Activated T-helper 2 cell treated with anti-CD3 and anti-CD28 coated beads, Interferon-gamma antibody, Interleukin-2, Interleukin-4, amounts not matched to agents 10 μg/mL and 5 μg/mL and 100 μg/mL, durations not matched to agents 14 hours and 24 hours and 36 hours (primary cell): ENCODE data around the gene AFF3. TPM values are rescaled to one million over a fixed set of nuclear protein-coding genes. Genes with fewer than 3 reads are reported as not detected.

Experiments used
- DNase-seq: peaks from one replicate; pipeline ENCODE4 v3.0.0; 2021; ENCODE audit warnings: low spot score
- H3K27ac Mint-ChIP-seq: one replicate; pipeline ENCODE4 v1.8.0; 2021; ENCODE audit warnings: mixed read lengths
- H3K27me3 Mint-ChIP-seq: one replicate; pipeline ENCODE4 v1.8.0; 2021; ENCODE audit warnings: low read depth, mixed read lengths
- H3K36me3 Mint-ChIP-seq: one replicate; pipeline ENCODE4 v1.8.0; 2021; ENCODE audit warnings: low read depth, mixed read lengths
- H3K4me1 Mint-ChIP-seq: one replicate; pipeline ENCODE4 v1.8.0; 2021; ENCODE audit warnings: low read depth, mixed read lengths
- H3K4me3 Mint-ChIP-seq: one replicate; pipeline ENCODE4 v1.8.0; 2021; ENCODE audit warnings: low read depth, mild to moderate bottlenecking, moderate library complexity, mixed read lengths
- H3K9me3 Mint-ChIP-seq: one replicate; pipeline ENCODE4 v1.8.0; 2021; ENCODE audit warnings: mixed read lengths
- intact Hi-C: fragments of 100-400 bp; cut with micrococcal nuclease; formaldehyde crosslinking; loops from one replicate; pipeline ENCODE4 v1.15.1; 2023
- total RNA-seq: library from RNA; stranded (reverse); gene quantifications from 2 replicates; pipeline ENCODE4 v1.2.3, GENCODE V29; 2022

The AFF3 gene
- total RNA-seq, 1 donor from 2014 or later: 1.4 TPM

GRCh38 chr2:99876956-99877355, 265.4 kb downstream of the AFF3 start:
- intact Hi-C loops: no loop called here
- no peaks in the 10 kb centered on the region for H3K4me1 Mint-ChIP-seq
- H3K4me3 Mint-ChIP-seq: no peak overlapping the region
- no peak for DNase-seq
- no peak overlapping the region for H3K27ac Mint-ChIP-seq
- no peaks in the 10 kb centered on the region for H3K27me3 Mint-ChIP-seq
- H3K36me3 Mint-ChIP-seq: no peaks in the 10 kb centered on the region
- H3K9me3 Mint-ChIP-seq: no peaks in the 10 kb centered on the region

DNA sequence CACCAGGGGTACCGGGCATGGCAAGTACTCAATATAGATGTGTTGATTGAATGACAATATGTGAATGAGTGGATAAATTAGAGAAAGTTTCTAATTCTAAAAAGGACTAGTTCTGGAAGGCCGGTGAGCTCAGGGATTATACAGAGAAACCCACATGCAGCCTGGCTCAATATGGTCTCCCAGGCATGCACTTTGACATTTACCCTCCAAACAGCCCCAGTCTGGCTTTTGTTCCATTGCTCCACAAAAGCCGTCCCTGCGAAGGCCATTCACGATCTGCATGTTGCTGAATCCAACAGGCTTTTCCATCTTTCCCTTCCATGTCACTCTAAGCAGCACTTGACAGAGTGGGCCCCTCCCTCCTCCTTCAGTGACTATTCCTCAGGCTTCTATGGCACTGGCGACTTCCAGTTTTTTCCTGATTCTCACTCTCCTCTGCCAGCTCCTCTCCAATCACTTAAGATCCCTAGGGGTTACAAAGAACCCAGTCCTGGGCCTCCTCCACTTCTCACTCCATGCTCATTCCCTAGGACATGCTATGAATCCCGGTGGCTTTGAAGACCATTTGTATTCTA, 266.7 kb downstream of the AFF3 start:
- no peaks in the 10 kb centered on the region for H3K36me3 Mint-ChIP-seq
- no peak overlapping the region for H3K27ac Mint-ChIP-seq
- no peaks in the 10 kb centered on the region for H3K9me3 Mint-ChIP-seq
- no peaks in the 10 kb centered on the region for H3K4me1 Mint-ChIP-seq
- no peaks in the 10 kb centered on the region for H3K27me3 Mint-ChIP-seq
- H3K4me3 Mint-ChIP-seq: no peak overlapping the region
- intact Hi-C loops: no loop called here
- no peak for DNase-seq

GRCh38 chr2:99868260-99868659, 274.1 kb downstream of the AFF3 start:
- no peaks in the 10 kb centered on the region for H3K9me3 Mint-ChIP-seq
- no peaks in the 10 kb centered on the region for H3K4me1 Mint-ChIP-seq
- intact Hi-C loops: no loop called here
- no peak overlapping the region for H3K4me3 Mint-ChIP-seq
- no peaks in the 10 kb centered on the region for H3K36me3 Mint-ChIP-seq
- no peak for DNase-seq
- no peaks in the 10 kb centered on the region for H3K27me3 Mint-ChIP-seq
- H3K27ac Mint-ChIP-seq: no peak overlapping the region

- no peaks in the 10 kb centered on the region for H3K27me3 Mint-ChIP-seq
- no peak overlapping the region for H3K4me3 Mint-ChIP-seq
- H3K9me3 Mint-ChIP-seq: no peaks in the 10 kb centered on the region
- no peak overlapping the region for H3K27ac Mint-ChIP-seq
- no peaks in the 10 kb centered on the region for H3K4me1 Mint-ChIP-seq
- no peaks in the 10 kb centered on the region for H3K36me3 Mint-ChIP-seq
- intact Hi-C loops: no loop called here
- DNase-seq: no peak
Observed at GRCh38 chr2:99867770-99868169, 274.6 kb downstream of the AFF3 start.

DNA sequence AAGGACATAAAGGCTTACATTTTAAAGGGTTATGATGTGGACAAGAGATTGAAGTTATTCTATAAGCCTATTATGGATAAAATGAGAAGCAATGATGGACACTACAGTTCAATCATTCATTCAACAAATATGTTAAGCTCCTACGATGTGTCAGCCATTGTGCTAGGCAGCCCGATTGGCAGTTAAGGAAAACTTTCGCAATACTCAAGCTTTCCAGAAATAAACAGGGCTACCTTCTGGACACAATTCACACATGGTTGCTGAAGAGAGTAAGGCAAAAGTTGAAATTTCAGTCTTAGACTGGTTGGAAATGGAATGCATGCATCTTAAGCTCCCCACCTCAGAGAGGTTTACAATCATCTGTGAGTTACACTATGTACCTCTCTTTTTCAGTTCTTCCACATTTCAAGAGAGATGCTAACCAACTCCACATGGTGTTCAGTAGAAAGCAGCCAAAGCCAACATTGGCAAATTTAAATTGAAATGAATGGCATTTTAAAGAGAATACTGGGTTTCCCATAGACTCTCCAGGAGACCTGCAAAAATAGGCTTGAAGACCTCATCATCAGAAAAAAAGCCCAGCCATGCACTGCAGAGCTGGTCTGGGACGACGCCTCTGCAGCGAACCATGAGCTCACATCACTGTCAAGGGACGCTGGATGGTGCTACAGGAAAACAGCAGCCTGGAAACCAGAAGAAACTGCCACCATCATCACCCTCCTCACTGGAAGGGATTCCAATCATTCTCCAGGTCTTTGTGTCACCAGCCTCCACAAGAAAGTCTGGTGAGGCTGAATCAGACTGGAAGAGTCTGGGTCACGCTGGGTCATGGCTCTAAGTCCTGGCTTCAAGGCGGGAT, 276.3 kb downstream of the AFF3 start:
- Mint-ChIP-seq H3K27me3 (no peaks in the 10 kb centered on the region), H3K27ac (no peak overlapping the region), H3K4me1 (peaks cover 11% of the 10 kb centered on the region), H3K4me3 (no peak overlapping the region), H3K9me3 (no peaks in the 10 kb centered on the region), H3K36me3 (no peaks in the 10 kb centered on the region)
- DNase-seq: no peak
- intact Hi-C loops: no loop called here

DNA sequence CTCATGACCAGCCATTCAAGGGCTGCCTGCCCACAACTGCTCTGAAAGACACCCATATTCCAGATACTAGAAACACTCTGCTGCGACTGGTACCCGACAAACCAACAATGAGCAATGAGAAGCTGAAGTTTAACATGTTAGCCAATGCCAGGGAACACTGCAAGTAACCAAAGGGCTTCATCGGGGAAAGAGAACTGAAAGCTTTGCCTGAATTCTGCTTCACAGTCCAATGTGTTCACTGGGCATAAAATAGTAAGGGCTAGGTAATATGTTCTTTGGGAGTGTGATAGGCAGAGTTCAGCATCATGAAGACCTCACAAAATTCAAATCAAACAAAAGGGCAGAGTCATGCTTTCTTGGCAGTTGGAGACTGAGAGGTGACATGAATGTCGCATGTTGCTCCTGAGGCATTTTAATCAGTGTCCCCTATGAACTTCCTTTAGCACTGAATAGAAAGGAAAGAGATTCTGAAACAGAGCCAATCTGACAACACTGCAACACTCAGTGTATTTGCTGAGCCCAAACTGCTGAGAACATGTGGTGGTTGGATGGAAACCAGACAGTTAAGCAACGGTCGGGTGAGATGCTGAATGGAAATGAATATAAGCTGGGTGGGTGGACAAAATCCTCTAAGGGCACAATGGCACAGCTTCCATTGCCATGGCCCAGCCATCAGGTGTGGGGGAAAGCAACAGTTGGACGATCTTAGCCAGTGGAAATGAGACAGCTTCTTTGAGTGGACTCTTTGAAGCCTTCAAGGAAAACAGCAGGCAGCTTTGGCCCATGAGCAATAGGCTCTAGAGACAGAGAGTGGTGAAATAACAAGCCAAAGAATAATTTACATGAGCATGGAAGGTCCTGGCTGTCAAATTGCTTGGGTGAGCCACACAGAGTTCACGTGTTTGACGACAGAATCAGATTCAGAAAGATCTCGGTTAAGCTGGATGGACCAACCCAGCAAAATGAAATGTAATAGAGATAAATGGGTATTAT, 277.5 kb downstream of the AFF3 start:
- H3K4me1 Mint-ChIP-seq: peaks cover 14% of the 10 kb centered on the region
- no peaks in the 10 kb centered on the region for H3K27me3 Mint-ChIP-seq
- H3K9me3 Mint-ChIP-seq: no peaks in the 10 kb centered on the region
- no peaks in the 10 kb centered on the region for H3K36me3 Mint-ChIP-seq
- no peak overlapping the region for H3K27ac Mint-ChIP-seq
- intact Hi-C loops: no loop called here
- DNase-seq: no peak
- no peak overlapping the region for H3K4me3 Mint-ChIP-seq

DNA sequence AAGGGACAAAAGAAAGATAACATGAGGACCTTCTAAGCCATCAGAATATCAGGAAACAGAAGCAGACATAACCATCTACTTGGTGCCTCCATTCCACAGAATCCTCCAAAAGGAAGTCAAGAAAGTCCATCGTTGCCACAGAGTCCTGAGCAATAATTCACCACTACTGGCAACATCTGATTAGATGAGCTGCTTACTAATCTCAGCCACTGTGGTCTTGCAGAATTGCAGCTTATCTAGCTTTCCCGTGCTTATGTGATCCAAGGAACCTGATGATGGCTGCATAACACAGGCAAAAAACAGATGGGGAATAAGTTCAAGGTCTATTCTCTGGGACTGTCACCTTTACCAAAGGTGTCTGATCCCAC, 278.5 kb downstream of the AFF3 start:
- H3K4me1 Mint-ChIP-seq: peaks cover 14% of the 10 kb centered on the region
- no peaks in the 10 kb centered on the region for H3K36me3 Mint-ChIP-seq
- DNase-seq: no peak
- no peaks in the 10 kb centered on the region for H3K27me3 Mint-ChIP-seq
- no peaks in the 10 kb centered on the region for H3K9me3 Mint-ChIP-seq
- no peak overlapping the region for H3K4me3 Mint-ChIP-seq
- intact Hi-C loops: no loop called here
- H3K27ac Mint-ChIP-seq: no peak overlapping the region

DNA sequence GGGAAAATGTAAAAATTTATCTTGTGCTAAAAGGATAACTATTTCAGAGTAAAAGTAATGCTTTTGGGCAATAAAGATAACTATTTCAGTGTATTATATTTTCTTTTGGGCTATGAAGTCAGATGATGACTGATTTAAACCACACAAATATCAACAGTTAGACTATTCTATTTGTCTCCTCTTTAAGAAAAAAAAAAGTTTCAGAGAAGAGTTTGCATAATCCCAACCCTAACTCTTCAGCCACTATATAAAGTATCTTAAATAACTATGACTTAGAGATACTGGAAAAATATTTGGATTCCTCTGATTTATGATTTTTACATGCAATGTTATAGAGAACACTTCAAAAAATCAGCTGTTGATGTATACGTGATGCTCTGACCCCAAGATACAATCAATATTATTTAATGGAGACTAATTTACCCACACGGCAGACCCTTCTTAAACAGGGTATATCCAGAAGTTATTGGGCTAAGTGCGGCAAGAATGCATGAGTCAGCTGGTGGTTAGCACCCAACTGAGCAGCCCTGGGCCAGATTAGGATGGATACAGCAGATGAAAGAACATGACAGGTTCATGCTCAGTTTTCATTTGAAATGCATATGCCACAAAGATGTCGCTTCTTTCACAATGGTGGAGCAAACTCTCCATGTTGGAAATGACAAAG, 279.0 kb downstream of the AFF3 start:
- intact Hi-C loops: no loop called here

GRCh38 chr2:99862566-99862965, 279.8 kb downstream of the AFF3 start:
- Mint-ChIP-seq H3K27me3 (no peaks in the 10 kb centered on the region), H3K36me3 (no peaks in the 10 kb centered on the region), H3K9me3 (no peaks in the 10 kb centered on the region), H3K4me1 (peaks cover 14% of the 10 kb centered on the region), H3K4me3 (no peak overlapping the region), H3K27ac (no peak overlapping the region)
- no peak for DNase-seq
- intact Hi-C loops: no loop called here

More for the DNA sequence above, 279.0 kb downstream of the AFF3 start:
- no peak for DNase-seq
- Mint-ChIP-seq H3K36me3 (no peaks in the 10 kb centered on the region), H3K9me3 (no peaks in the 10 kb centered on the region), H3K4me3 (no peak overlapping the region), H3K4me1 (peaks cover 14% of the 10 kb centered on the region), H3K27me3 (no peaks in the 10 kb centered on the region), H3K27ac (no peak overlapping the region)

GRCh38 chr2:99861376-99861760, 281.0 kb downstream of the AFF3 start:
- Mint-ChIP-seq H3K36me3 (no peaks in the 10 kb centered on the region), H3K4me3 (no peak overlapping the region), H3K27ac (no peak overlapping the region), H3K9me3 (no peaks in the 10 kb centered on the region), H3K4me1 (peaks cover 14% of the 10 kb centered on the region), H3K27me3 (no peaks in the 10 kb centered on the region)
- no peak for DNase-seq
- intact Hi-C loops: no loop called here

DNA sequence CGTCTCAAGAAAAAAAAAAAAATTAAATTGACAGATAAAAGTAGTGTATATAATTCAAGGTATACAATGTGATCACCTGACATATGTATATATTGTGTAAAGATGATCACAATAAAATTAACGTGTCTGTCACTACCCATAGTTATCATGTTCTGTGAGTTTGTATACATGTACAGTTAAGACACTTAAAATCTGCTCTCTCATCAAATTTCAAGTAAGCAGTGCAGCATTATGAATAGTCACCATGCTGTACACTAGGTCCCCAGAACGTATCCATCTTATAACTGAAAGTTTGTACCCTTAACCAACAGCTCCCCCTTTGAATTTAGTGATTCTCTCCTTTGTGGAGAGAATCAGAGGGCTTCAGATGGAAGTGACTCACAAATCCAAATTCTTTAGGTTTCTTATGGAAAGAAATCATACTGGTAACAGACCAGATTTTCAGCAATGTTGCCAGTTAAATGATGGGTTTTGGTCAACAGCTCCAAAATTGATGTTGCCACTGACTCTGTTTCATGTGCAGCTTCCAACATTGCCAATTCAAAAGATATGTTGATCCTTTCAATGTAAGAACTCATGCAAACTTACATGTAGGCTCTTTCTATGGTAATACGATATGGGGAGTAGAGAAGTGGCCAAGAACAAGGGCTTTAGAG, 281.5 kb downstream of the AFF3 start:
- H3K4me3 Mint-ChIP-seq: no peak overlapping the region
- intact Hi-C loops: no loop called here
- H3K9me3 Mint-ChIP-seq: no peaks in the 10 kb centered on the region
- H3K27me3 Mint-ChIP-seq: peaks cover 1% of the 10 kb centered on the region
- H3K4me1 Mint-ChIP-seq: peaks cover 14% of the 10 kb centered on the region
- H3K36me3 Mint-ChIP-seq: no peaks in the 10 kb centered on the region
- H3K27ac Mint-ChIP-seq: no peak overlapping the region
- no peak for DNase-seq

DNA sequence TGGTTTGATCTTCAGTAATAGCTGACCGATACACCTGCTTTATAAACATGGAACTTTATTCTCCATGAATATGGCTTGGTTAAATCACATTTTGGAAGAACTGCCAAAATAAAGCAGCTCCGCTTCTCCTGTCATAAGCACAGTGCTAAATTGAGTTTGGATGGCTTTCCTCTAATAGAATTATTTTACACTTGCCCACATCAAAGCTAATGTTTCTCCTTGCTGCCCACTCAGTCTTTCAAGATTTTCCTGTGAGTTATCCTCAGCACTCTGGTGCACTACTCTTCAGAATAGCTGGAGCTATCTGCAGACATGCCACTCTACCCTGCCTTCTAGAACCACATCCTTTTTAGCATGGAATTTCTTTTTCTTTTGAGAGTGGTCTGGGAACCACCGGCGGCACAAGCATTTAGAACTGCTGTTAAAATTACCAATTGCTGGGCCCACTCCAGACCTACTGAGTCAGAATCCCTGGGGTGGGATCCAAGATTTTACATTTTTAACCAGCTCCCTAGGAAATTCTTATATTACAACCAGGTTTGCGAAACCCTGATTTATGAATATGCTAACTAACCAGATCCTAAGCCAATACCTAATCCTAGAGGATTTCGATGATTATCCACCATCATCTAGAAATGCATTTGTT, 283.3 kb downstream of the AFF3 start:
- intact Hi-C loops: no loop called here
- no peaks in the 10 kb centered on the region for H3K36me3 Mint-ChIP-seq
- peaks cover 1% of the 10 kb centered on the region for H3K27me3 Mint-ChIP-seq

More for the DNA sequence above, 283.3 kb downstream of the AFF3 start:
- Mint-ChIP-seq H3K4me1 (peaks cover 14% of the 10 kb centered on the region), H3K4me3 (no peak overlapping the region), H3K27ac (no peak overlapping the region), H3K9me3 (no peaks in the 10 kb centered on the region)
- DNase-seq: no peak
